Spleen (tissue), 11 donors: ENCODE measurements around the gene NKD1. TPM values are rescaled to one million over a fixed set of nuclear protein-coding genes. Genes with fewer than 3 reads are reported as not detected.

Experiments
- DNase-seq: peaks from one replicate; pipeline ENCODE4 v3.0.0-alpha.2; 2020
- H3K27ac ChIP-seq, 8 donors: fragments of 200-600 bp; sonication (generic) in 7 of 8; 1 replicate in 4 of 8; 2 replicates in 4 of 8; pipeline versions ENCODE4 v1.5.0 to v1.8.0; 2016 to 2021; ENCODE audit warnings: inconsistent platforms in 4 of 8, mild to moderate bottlenecking in 4 of 8, moderate library complexity in 1 of 8
- H3K27me3 ChIP-seq, 7 donors: fragments of 200-600 bp; sonication (generic) in 6 of 7; replicated peaks in 1 of 7; 1 replicate in 4 of 7; 2 replicates in 3 of 7; pipeline versions ENCODE4 v1.5.0 to v1.8.0; 2016 to 2021; ENCODE audit warnings: inconsistent platforms in 3 of 7, mild to moderate bottlenecking in 1 of 7
- H3K36me3 ChIP-seq, 6 donors: fragments of 200-600 bp; sonication (generic) in 5 of 6; 1 replicate in 4 of 6; 2 replicates in 2 of 6; pipeline versions ENCODE4 v1.5.0 to v1.8.0; 2016 to 2021; ENCODE audit warnings: inconsistent platforms in 2 of 6
- H3K4me1 ChIP-seq, 6 donors: fragments of 200-600 bp; sonication (generic) in 5 of 6; 1 replicate in 3 of 6; 2 replicates in 3 of 6; pipeline versions ENCODE4 v1.5.0 to v1.8.0; 2016 to 2021; ENCODE audit warnings: inconsistent platforms in 3 of 6
- H3K4me3 ChIP-seq, 8 donors: fragments of 200-600 bp; sonication (generic) in 7 of 8; 1 replicate in 4 of 8; 2 replicates in 4 of 8; pipeline versions ENCODE4 v1.5.0 to v1.8.0; 2016 to 2021; ENCODE audit warnings: inconsistent platforms in 4 of 8, mild to moderate bottlenecking in 4 of 8, moderate library complexity in 2 of 8
- H3K9me3 ChIP-seq, 8 donors: fragments of 200-600 bp; sonication (generic) in 7 of 8; 1 replicate in 4 of 8; 2 replicates in 4 of 8; pipeline versions ENCODE4 v1.5.0 to v1.8.0; 2016 to 2021; ENCODE audit warnings: inconsistent platforms in 4 of 8
- CTCF ChIP-seq, 11 experiments: fragments of 200-600 bp in 7 of 11; fragments of 450-650 bp in 4 of 11; sonication (generic) in 4 of 11; IDR thresholded peaks in 8 of 11; conservative IDR thresholded peaks in 3 of 11; 1 replicate in 7 of 11; 2 replicates in 4 of 11; pipeline versions ENCODE4 v1.4.0 to v1.8.0; 2016 to 2021; ENCODE audit warnings: antibody characterized with exemption in 11 of 11, inconsistent platforms in 4 of 11, mild to moderate bottlenecking in 1 of 11
- POLR2A ChIP-seq, 3 donors: fragments of 450-650 bp; IDR thresholded peaks; one replicate each; pipeline ENCODE4 v1.5.1; 2017; ENCODE audit warnings: antibody characterized with exemption in 3 of 3, mild to moderate bottlenecking in 1 of 3
- POLR2AphosphoS5 ChIP-seq, 3 donors: sonication (generic); formaldehyde crosslinking; IDR thresholded peaks; one replicate each; pipeline ENCODE4 v1.5.1; 2017; ENCODE audit warnings: antibody characterized with exemption in 3 of 3
- WGBS, 5 donors: extraction: QIAGEN DNeasy Blood & Tissue Kit in 3 of 5; methylation state at CpG; one replicate each; pipeline versions ENCODE4 v1.1.5 to v1.1.7; 2013 to 2018; 5-methylcytosine and 5-hydroxymethylcytosine counted together
- intact Hi-C: fragments of 100-400 bp; cut with DNase I; formaldehyde crosslinking; loops from one replicate; pipeline ENCODE4 v1.15.0; 2023; ENCODE audit warnings: low total_unique reads
- polyA plus RNA-seq, 3 donors: library from polyadenylated mRNA; stranded (reverse); fragments of 200-250 nt; gene quantifications; one replicate each; pipeline ENCODE4 v1.2.1, GENCODE V29; 2013
- total RNA-seq, 7 donors: library from RNA; depleted of rRNA in 3 of 7; stranded (reverse); fragments of >200 nt in 3 of 7; fragmentation: NEBNext Ultra II Directional in 4 of 7; extraction: Animal tissue kit (Norgen Biotek cat#: 25700) in 4 of 7; gene quantifications; one replicate each; pipeline versions ENCODE4 v1.1.0 to v1.2.1, GENCODE V29; 2016 to 2021
- donor health status: healthy with polysubstance abuse.
- donor health status: DM: no; HTN: no; CAD: no; lungs with moderate emphysema.
- donor health status: DM: no; HTN: no; CAD: no.
- donor health status: Bipolar disorder and iron deficiency.
- donor health status: healthy.
- donor health status: DM: no; HTN: no; CAD: no.
- donor health status: DM: yes; HTN: yes; CAD: no.

Gene NKD1
- total and polyA plus RNA-seq, 10 donors = 0.11 to 15.2 (median 3.6) TPM

DNA sequence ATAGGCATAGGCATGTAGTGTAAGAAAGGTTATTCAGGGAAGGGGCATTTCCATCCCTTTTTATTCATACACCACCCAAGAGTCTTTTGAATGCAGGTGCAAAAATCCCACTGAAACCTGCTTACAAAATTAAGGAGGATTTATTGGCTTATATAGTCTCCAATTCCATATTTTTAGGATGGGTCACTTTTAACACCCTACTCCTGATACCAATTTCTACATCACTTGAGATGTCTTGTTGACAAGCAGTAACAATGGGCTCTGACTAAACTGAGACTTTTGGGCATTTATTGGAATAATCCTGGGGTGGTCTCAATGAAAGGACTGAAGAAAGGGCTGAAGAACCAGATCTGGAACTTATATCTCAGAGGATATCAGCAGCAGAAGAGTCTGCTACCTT is 18.9 kb upstream of the NKD1 start:
- Histone ChIP-seq H3K4me3 (no peak overlapping the region), H3K4me1 (no peaks in the 10 kb centered on the region), H3K27ac (no peak overlapping the region), H3K27me3 (peaks cover 0 to 13% (median 0%) of the 10 kb centered on the region in 7 donors), H3K36me3 (no peaks in the 10 kb centered on the region), H3K9me3 (peaks cover 0 to 24% (median 18%) of the 10 kb centered on the region in 8 donors)
- intact Hi-C loops = no loop called here
- TF ChIP-seq CTCF (IDR thresholded peaks at IDR 0.05 in 8 of 11, conservative IDR thresholded peaks at IDR 0.05 in 3 of 11) (no peak), POLR2AphosphoS5 (IDR thresholded peaks at IDR 0.05) (no peak), POLR2A (IDR thresholded peaks at IDR 0.05) (no peak)
- no peak for DNase-seq

DNA sequence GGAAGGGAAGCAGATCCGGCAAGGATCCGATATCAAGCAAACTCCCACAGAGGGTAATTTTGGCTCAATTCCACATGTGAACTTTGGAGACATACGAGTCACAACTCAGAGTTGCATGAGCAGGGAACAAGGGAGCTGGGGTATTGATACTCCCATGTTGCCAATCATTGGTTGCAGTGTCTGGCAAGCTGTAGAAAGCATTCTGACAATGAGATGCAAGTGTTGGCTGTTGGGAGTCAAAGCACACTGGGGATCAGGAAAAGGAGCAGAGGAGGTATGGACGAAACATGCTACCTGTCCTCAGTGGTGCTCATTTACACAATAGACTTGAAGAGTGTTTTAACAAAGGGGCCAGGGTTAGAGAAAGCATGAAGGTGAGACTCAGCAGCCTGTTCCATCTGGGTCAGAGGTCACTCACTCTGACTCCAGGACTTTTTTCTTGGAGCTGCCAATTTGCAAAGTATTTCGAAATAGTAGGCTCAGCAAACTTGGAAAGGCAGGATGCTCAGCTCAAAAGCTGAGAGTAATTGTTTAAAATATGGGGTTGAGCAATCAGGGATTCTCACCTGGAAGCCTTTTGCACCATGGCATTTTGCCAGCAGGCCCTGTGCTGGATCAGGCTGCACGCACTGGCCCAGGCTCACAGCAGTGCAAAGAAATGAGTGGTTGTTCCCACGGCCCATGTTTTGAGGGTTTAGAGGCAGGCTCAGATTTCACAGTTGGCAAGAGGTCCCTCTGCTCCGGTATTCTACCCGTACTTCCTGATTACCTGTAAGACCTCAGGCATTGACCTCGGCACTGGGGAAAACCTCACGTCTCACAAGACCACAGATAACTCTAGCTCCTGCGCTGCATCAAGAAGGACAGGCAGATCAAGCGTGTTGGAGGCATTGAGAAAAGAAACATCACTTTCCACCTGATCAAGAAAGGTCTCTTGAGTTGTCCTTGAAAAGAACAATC is 17.6 kb upstream of the NKD1 start:
- no peaks in the 10 kb centered on the region for H3K36me3 ChIP-seq
- DNase-seq = peak; percentile 32

DNA sequence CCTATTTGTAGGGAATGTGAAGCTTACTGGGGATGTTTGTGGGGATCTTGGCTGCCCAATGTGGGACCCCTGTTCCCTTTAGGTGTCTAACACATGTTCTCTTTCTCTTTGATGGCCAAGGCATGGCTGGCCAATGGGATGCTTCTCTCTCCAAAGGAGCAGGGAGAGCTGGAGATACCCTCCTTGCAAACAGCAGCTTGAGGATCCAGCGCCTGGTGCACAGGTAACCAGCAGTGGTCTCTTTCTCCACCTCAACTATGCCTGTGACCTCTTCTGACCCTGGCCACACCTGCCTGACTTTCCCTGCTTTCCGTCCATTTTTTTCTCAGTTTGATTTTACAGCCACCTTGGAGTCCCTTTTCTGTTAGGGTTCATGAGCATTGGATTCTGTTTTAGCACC is 16.8 kb upstream of the NKD1 start:
- intact Hi-C loops = no loop called here
- TF ChIP-seq CTCF (IDR thresholded peaks at IDR 0.05 in 8 of 11, conservative IDR thresholded peaks at IDR 0.05 in 3 of 11) = no peak
- no peak for TF ChIP-seq POLR2AphosphoS5 (IDR thresholded peaks at IDR 0.05)
- TF ChIP-seq POLR2A (IDR thresholded peaks at IDR 0.05) = no peak
- peaks cover 0 to 30% (median 18%) of the 10 kb centered on the region in 8 donors for H3K9me3 ChIP-seq
- WGBS, 5 donors = 81 to 100% (median 90%) methylated on average over 2 of the region's 2 CpGs
- no peaks in the 10 kb centered on the region for H3K36me3 ChIP-seq
- H3K4me1 ChIP-seq = no peaks in the 10 kb centered on the region
- H3K27ac ChIP-seq = no peak overlapping the region
- peaks cover 0 to 10% (median 0%) of the 10 kb centered on the region in 7 donors for H3K27me3 ChIP-seq
- H3K4me3 ChIP-seq = no peak overlapping the region
- peak; percentile 6 for DNase-seq

More for the DNA sequence above, 17.6 kb upstream of the NKD1 start:
- H3K27ac ChIP-seq = no peak overlapping the region
- 86 to 88% (median 87%) methylated on average over 13 of the region's 13 CpGs for WGBS, 5 donors
- H3K4me1 ChIP-seq = no peaks in the 10 kb centered on the region
- peaks cover 0 to 30% (median 18%) of the 10 kb centered on the region in 8 donors for H3K9me3 ChIP-seq
- intact Hi-C loops = no loop called here
- no peak for TF ChIP-seq CTCF (IDR thresholded peaks at IDR 0.05 in 8 of 11, conservative IDR thresholded peaks at IDR 0.05 in 3 of 11)
- no peak for TF ChIP-seq POLR2A (IDR thresholded peaks at IDR 0.05)
- no peak for TF ChIP-seq POLR2AphosphoS5 (IDR thresholded peaks at IDR 0.05)
- no peak overlapping the region for H3K4me3 ChIP-seq
- peaks cover 0 to 13% (median 0%) of the 10 kb centered on the region in 7 donors for H3K27me3 ChIP-seq

GRCh38 chr16:50531901-50532300 is 16.3 kb upstream of the NKD1 start:
- no peaks in the 10 kb centered on the region for H3K4me1 ChIP-seq
- H3K4me3 ChIP-seq = no peak overlapping the region
- H3K36me3 ChIP-seq = no peaks in the 10 kb centered on the region
- peaks cover 0 to 5% (median 0%) of the 10 kb centered on the region in 7 donors for H3K27me3 ChIP-seq
- H3K9me3 ChIP-seq = peaks cover 0 to 30% (median 18%) of the 10 kb centered on the region in 8 donors
- 73 to 86% (median 83%) methylated on average over 3 of the region's 3 CpGs for WGBS, 5 donors
- no peak overlapping the region for H3K27ac ChIP-seq
- intact Hi-C loops = no loop called here
- TF ChIP-seq CTCF (IDR thresholded peaks at IDR 0.05 in 8 of 11, conservative IDR thresholded peaks at IDR 0.05 in 3 of 11) (no peak), POLR2A (IDR thresholded peaks at IDR 0.05) (no peak), POLR2AphosphoS5 (IDR thresholded peaks at IDR 0.05) (no peak)
- peak; percentile 4 for DNase-seq
